Measurements from ENCODE around the gene SMG9. TPM values are rescaled to one million over a fixed set of nuclear protein-coding genes. Genes with fewer than 3 reads are reported as not detected.

SMG9 gene
- total RNA-seq, 4 donors from 2014 or later, result 4.5 to 9.1 (median 7.1) TPM

DNA sequence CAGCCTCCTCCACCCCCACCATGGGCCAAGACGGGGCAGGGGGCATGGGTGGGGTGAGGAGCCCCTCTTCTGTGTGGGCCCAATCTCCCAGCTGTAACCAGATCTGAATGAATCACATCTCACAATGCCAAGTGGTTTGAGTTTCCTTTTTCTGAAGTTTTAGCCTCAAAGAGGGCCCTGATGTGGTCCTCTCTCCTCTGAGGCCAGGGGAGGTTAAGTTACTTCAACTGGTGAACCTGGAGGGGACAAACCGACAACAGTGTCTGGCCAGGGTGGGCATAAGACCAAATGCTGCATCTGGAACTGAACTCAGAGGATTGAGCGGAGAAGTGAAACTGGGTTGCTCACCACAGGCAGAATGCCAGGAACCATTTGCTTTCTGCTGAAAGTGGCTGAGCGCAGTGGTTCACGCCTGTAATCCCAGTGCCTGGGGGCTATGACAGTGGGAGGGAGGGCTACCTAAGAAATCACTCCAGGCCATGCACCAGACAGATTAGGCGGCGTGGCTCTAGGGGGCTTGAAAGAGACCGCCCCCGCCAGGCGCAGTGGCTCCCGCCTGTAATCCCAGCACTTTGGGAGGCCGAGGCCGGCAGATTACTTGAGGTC, 54.3 kb downstream of the SMG9 start:
- peak; percentile 56 to 60 for ATAC-seq
- peak; percentile 7 to 31 for DNase-seq
- intact Hi-C loops (cut with DNase I; ENCODE audit: low total_unique reads), result loop anchor here (2.0 kb wide), 1 partner anchor 32 kb away; no protein-coding TSS in a partner anchor

DNA sequence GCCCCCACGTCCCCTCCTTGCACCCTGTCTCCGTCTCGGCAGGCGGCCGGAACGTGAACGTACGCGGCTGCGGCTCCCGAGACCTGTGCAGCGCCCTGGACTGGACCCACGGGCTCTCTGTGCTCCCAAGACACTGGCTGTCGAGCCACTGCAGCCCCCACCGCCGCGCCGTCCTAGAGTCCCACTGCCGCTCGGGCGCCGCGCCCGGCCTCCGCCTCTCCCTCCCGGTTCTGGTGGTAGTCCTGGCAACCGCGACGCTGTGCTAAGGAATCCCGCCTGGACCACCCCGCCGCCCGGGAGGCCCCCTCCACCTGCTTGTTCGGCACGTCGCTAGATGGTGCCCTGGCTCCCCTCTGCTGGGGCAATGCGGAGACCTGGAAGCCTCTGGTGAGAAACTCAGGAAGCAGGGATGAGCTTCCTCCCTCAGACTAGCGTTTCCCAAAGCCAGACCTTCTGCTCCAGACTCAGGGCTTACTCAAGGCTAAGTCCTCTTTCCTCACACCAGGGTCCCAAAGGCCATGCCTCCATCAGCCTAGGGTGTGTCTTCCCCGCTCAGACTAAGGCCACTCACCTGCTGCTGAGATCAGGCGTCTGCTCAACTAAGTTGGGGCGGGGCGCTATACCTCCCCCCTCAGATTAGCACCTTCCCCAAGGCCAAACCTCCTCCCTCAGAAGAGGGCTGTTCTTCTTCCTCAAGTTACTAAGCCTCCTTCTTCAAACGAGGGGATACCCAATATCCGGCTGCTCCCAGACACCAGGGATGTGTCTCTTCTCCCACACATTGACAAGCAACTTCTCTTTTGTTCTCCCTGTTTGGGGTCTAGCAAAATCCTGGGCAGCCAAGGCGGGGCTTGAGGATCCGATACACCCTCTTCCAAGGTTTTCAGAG, 55.0 kb downstream of the SMG9 start:
- Histone ChIP-seq H3K9me3 (peaks cover 0 to 5% (median 0%) of the 10 kb centered on the region in 3 donors), H3K36me3 (no peaks in the 10 kb centered on the region), H3K27ac (peak overlapping the region; percentile 45 to 82 (median 60)), H3K4me1 (peaks cover 0 to 7% of the 10 kb centered on the region in 2 donors), H3K4me3 (peak overlapping the region in 3 of 4 donors; percentile 21 to 47 (median 37)), H3K27me3 (peaks cover 4 to 11% (median 9%) of the 10 kb centered on the region in 3 donors)
- DNase-seq, result no peak
- no peak for TF ChIP-seq POLR2A (IDR thresholded peaks at IDR 0.05)
- TF ChIP-seq, protein P1, sequence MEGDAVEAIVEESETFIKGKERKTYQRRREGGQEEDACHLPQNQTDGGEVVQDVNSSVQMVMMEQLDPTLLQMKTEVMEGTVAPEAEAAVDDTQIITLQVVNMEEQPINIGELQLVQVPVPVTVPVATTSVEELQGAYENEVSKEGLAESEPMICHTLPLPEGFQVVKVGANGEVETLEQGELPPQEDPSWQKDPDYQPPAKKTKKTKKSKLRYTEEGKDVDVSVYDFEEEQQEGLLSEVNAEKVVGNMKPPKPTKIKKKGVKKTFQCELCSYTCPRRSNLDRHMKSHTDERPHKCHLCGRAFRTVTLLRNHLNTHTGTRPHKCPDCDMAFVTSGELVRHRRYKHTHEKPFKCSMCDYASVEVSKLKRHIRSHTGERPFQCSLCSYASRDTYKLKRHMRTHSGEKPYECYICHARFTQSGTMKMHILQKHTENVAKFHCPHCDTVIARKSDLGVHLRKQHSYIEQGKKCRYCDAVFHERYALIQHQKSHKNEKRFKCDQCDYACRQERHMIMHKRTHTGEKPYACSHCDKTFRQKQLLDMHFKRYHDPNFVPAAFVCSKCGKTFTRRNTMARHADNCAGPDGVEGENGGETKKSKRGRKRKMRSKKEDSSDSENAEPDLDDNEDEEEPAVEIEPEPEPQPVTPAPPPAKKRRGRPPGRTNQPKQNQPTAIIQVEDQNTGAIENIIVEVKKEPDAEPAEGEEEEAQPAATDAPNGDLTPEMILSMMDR (IDR thresholded peaks at IDR 0.05 in 4 of 5, conservative IDR thresholded peaks at IDR 0.05 in 1 of 5), result no peak
- intact Hi-C loops (cut with DNase I; ENCODE audit: low total_unique reads) (loop anchor here (2.0 kb wide), 1 partner anchor 31 kb away; no protein-coding TSS in a partner anchor), in situ Hi-C loops (cut with MboI; ENCODE audit: low sequenced_read_pairs in 4 of 4) (no loop called here)
- no peak for ATAC-seq

More for the DNA sequence above, 54.3 kb downstream of the SMG9 start:
- Histone ChIP-seq H3K9me3 (peaks cover 0 to 5% (median 0%) of the 10 kb centered on the region in 3 donors), H3K4me1 (peaks cover 0 to 7% of the 10 kb centered on the region in 2 donors), H3K27me3 (peaks cover 4 to 11% (median 9%) of the 10 kb centered on the region in 3 donors), H3K4me3 (peak overlapping the region in 3 of 4 donors; percentile 36 to 43 (median 37)), H3K27ac (peak overlapping the region; percentile 45 to 82 (median 60)), H3K36me3 (no peaks in the 10 kb centered on the region)
- TF ChIP-seq, protein P1 (IDR thresholded peaks at IDR 0.05 in 4 of 5, conservative IDR thresholded peaks at IDR 0.05 in 1 of 5), result no peak
- TF ChIP-seq POLR2A (IDR thresholded peaks at IDR 0.05), result no peak
- in situ Hi-C loops (cut with MboI; ENCODE audit: low sequenced_read_pairs in 4 of 4), result no loop called here

DNA sequence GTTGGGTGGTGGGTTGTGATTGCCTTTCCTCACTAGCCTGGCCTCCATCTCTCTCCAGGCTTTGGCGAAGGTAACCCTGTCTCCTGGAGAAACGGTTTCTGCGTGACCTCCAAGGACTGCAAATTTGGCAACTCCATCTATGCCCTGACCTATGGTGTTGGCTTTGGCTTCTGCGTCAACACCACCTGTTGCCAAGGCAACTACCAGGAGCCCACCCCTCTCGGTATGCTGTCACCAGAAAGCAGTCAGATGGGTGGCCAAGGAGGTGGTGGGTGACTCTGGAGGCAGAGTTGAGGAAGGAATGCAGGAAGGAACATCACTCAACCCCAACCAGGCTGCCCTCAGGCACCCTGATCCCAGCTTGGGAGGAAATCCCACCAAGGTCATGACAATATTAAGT, 57.5 kb downstream of the SMG9 start:
- peaks cover 0 to 7% of the 10 kb centered on the region in 2 donors for H3K4me1 ChIP-seq
- TF ChIP-seq, protein P1 (IDR thresholded peaks at IDR 0.05 in 4 of 5, conservative IDR thresholded peaks at IDR 0.05 in 1 of 5), result no peak
- TF ChIP-seq POLR2A (IDR thresholded peaks at IDR 0.05), result no peak
- in situ Hi-C loops (cut with MboI; ENCODE audit: low sequenced_read_pairs in 4 of 4), result no loop called here
- intact Hi-C loops (cut with DNase I; ENCODE audit: low total_unique reads), result no loop called here
- DNase-seq, result no peak
- H3K27me3 ChIP-seq, result peaks cover 4 to 11% (median 9%) of the 10 kb centered on the region in 3 donors
- no peaks in the 10 kb centered on the region for H3K36me3 ChIP-seq
- H3K9me3 ChIP-seq, result peaks cover 0 to 5% (median 1%) of the 10 kb centered on the region in 3 donors
- H3K4me3 ChIP-seq, result no peak overlapping the region
- no peak overlapping the region for H3K27ac ChIP-seq
- ATAC-seq, result no peak

DNA sequence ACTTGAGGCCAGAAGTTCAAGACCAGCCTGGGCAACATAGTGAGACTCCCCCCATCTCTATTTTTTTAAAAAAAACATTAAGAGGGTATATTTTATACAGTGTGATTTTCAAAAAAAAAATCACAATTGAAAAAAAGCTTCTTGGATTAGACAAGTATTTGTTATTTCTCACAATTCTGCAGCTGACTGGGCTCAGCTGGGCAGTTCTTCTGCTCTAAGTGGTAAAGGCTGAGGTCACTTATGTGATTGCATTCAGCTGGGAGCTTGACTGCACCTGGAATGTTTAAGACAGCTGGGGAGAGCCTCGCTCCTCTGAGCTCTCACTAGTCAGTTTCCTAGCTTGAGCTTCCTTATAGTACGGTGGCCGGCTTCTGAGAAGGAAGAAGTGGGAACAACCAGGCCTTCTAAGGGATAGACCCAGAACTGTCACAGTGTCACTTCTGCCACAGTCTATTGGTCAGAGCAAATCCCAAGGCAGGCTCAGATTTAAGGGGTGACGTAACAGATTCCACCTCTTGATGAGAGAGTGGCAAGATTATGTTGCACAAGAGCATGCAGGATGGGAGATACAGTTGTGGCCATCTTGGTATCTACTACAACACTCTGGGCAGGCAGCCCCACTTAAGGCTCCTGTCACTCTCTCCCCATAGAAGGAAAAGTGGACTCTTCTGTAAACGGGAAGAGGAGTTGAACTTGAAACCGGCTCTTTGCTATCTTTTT, 58.6 kb downstream of the SMG9 start:
- ATAC-seq, result no peak
- H3K36me3 ChIP-seq, result no peaks in the 10 kb centered on the region
- in situ Hi-C loops (cut with MboI; ENCODE audit: low sequenced_read_pairs in 4 of 4), result no loop called here

More for the DNA sequence above, 58.6 kb downstream of the SMG9 start:
- Histone ChIP-seq H3K4me1 (peaks cover 0 to 7% of the 10 kb centered on the region in 2 donors), H3K27ac (no peak overlapping the region), H3K4me3 (no peak overlapping the region), H3K9me3 (peaks cover 5 to 12% (median 6%) of the 10 kb centered on the region in 3 donors), H3K27me3 (peaks cover 4 to 11% (median 9%) of the 10 kb centered on the region in 3 donors)
- no peak for DNase-seq
- TF ChIP-seq, protein P1 (IDR thresholded peaks at IDR 0.05 in 4 of 5, conservative IDR thresholded peaks at IDR 0.05 in 1 of 5), result no peak
- TF ChIP-seq POLR2A (IDR thresholded peaks at IDR 0.05), result no peak
- intact Hi-C loops (cut with DNase I; ENCODE audit: low total_unique reads), result no loop called here

All from gastrocnemius medialis (tissue), 4 donors.